Inferior parietal cortex (tissue), 1 donor: Measurements from ENCODE around the gene ATE1.
A peak's percentile ranks its signal among the peaks of the same experiment; 100 is the strongest.
"Not testable (repeated sequence)": the region's sequence is repeated elsewhere in the genome, so short reads cannot be mapped to it uniquely, and the experiment has no call there.

Source experiments
- DNase-seq: peaks from one replicate; pipeline ENCODE4 v3.0.0-alpha.2; 2016; ENCODE audit errors: extremely low spot score

The ATE1 gene

DNA sequence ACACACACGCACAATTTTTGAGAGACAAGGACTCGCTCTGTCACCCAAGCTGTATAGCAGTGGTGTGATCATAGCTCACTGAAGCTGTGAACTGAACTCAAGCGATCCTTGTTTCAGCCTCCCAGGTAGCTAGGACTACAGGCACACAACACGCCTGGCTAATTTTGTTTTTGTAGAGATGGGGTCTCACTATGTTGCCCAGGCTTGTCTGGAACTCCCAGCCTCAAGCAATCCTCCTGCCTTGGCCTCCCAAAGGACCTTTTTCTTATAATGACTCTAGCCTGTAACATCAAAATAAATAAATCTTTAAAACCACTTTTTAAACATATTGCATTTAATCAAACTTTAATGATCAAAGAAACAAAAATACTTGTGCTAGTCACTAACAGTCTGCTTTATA is 188.7 kb downstream of the ATE1 start:
- no peak for DNase-seq

DNA sequence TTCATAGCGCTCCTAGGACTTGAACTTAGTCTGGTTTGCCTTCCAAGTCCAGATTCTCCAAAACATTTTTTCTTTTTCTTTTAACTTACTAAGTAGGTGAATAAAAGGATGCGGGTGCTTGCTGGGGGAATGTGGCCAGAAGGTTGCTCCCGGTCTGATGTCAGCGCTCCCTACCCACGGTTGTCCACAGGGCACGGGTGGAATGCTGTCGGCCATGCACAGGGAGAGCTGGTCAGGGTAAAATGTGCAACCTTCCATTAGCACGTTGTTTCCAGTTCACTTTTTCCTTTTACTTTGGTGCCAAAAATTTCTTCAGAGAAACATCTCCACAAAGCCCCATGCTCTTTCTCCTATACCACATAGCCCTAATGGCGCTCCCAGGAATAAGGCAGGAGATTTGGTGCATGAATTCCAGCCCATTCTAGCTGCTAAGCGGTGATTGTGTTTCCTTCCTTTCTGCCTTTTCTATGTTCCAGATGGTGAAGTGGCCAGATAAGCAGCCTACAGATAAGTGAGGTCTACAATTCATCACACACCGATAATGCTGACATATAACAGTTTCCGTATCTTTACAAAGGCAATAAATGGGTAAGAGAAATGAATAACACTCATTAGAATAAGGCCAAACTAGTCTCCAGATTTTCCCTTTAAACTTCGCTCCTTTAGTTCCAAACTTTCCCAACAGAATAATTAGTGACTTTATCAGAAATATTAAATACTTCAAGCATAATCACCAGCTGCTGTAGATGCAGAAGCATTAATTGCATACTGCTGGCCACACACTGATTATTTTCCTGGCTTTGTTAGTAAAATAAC is 191.3 kb downstream of the ATE1 start:
- DNase-seq, result no peak

DNA sequence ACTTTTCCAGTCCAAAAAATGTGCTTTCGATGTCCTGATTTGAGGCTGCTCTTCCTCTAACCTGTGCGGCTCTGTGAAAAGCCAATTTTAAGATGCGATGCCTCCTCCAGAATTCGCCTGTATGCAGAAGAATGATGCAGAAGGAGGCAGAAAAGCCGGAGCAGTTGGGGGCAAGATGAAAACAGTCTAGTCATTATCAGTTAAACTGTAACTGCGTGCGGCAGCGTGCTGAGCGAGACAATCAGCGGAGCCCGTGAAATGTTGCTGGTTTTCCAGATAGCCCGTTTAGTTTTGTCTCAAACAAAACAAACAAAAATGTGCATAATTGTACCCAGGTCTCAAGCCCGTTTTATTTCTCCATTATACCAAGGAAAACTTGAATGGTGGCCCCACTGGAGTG is 192.6 kb downstream of the ATE1 start:
- no peak for DNase-seq

DNA sequence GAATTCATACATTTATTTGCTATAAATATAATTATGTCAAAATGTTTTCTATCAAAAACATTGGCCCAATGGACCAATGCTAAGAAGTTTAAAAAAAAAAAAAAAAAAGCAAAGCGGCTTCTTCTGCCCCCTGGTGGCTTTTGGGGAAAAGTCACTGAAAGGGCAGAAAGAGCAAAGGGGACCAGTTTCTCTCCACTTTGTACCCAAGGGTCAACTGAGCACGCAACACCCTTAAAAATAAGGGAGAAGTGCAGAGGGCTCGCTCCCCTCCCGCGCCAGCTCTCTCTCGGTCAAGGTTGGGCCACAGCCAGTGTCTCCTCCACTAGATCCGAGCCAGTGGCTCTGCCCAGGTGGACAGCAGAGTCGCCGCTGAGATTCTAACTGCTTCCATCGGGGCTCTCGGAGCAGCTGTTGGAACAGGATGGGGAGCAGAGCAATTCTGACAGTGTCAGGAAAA is 193.2 kb downstream of the ATE1 start:
- DNase-seq, result peak; percentile 67

DNA sequence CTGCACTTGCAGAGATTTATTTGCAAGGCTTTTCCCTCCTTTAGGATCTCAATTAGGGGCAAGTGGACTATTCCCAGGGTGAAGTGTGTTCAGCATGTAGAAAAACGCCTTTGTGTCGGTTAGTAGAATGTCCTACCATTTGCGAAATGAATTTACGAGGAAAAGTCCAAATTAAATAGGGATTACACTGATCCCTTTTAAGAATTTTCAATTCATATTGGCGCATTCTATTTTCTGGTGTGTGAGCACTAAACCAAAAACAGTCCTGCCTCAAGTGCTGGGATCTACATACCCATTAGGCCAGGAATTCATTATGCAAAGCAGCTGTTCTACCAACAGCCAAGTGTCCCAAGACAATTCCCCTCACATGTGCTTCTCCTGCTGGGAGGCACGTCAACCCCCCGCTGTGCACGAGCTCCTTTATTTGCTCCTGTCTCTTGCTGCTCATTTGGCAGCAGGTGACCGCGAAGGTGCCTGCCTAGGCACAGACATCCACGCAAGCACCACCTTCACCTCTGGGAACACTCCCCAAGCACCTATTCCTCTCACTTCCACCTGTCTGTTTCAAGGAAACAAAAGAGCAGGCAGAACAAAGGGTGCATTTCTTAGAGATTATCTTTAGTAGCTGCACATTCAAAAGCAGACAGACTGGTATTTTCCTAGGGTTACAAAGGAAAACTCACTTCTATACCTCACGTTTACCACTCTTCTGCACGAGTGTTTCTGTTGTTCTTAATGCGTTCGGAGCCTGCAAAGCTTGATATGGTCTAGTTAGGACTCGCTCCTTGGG is 195.0 kb downstream of the ATE1 start:
- DNase-seq, result no peak

DNA sequence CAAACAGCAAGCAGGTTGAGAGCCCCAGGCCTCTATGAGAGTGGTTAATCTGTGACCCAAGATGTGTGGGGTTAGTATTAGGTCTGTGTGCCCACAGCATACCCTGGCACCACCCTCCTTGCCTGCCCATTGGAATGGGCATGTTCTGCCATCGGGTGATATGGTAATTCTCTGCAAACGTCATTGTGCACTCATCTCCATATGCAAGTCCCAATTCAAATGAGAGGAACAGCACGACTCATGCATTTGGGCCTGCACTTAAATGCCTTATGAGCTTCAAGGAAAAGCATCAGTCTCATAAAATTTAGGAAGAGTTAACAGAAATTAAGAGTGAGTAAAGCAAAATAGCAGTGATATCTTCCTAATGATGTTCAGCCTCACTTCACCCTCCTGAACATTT is 195.7 kb downstream of the ATE1 start:
- no peak for DNase-seq

DNA sequence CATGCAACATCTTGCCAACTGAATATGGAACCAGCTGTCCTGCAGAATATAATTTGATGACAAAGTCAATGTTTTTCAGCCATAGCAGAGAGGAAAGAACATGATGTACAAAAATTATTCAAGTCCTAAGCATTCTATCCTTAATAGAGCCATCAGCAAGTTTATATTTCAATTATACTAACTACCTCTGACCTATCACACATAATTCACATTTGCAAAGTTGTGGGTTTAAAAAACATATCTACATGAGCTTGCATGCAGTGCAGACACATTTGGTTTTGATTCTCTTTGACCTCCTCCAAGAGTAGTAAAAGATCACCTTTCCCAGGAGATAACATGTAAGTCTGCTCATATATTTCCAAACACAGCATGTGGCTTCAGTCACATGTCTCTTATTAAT is 203.5 kb downstream of the ATE1 start:
- DNase-seq, result no peak

DNA sequence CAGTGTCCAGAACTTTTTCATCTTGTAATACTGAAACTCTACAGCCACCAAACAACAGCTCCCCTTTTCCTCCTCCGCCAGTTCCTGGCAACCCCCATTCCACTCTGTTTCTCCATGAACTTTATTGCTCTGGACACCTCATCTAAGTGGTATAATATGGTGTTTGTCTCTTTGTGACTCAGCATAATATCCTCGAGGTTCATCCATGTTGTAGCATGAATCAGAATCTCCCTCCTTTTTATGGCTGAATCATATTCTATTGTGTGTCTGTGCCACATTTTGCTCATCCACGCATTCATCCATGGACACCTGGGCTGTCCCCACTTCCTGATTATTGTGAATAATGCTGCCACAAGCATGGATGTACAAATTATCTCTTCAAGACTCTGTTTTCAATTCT is 205.2 kb downstream of the ATE1 start:
- DNase-seq, result no peak

DNA sequence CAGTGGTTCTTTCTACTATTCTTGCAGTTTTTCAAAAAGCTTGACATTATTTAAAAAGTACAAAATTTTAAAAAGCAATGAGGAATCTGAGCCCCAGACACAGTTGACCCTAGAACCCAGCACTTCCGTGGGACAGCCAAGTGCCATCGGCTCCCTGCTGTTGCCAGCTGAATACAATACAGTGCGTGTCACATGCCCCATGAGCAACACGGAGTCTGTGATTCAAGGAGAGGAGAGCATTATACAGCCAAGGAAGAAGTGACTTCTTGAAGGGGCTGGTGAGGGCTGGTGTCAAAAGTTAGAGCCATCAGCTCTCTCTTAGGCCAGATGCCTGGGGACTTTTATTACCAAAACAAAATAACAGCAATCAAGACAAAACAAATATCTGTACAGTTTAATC is 206.6 kb downstream of the ATE1 start:
- DNase-seq, result no peak

DNA sequence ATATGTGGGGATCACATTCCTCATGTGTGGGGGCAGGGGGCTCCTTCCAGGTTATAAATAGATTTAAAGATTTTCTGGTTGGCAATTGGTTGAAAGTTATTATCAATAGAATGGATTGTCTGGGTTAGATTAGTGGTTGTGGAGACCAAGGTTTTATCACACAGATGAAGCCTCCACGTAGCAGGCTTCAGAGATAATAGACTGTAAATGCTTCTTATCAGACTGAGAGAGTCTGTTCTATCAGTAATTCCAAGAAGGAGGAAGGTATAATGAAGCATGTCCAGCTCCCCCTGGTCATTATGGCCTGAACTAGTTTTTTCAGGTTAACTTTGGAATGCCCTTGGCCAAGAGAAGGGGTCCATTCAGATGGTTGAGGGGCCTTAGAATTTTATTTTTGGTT is 211.9 kb downstream of the ATE1 start:
- no peak for DNase-seq

DNA sequence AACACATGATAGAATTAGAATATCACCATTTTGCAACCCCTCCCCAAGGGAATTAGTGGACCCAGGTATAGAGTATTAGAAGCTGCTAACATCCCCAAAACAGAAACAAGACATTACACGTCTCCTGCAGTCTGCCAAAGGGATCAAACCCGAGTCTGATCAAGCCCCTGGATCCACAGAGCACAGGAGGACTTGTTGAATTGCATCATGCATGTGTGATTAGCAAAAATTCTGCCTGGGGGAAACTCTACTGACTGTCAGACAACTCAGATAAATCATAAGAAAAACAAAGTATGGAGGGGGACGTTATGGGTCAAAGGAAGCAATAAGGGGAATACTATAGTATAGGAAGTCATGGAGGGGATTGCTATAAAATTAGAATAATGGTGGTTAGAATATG is 212.8 kb downstream of the ATE1 start:
- no peak for DNase-seq

DNA sequence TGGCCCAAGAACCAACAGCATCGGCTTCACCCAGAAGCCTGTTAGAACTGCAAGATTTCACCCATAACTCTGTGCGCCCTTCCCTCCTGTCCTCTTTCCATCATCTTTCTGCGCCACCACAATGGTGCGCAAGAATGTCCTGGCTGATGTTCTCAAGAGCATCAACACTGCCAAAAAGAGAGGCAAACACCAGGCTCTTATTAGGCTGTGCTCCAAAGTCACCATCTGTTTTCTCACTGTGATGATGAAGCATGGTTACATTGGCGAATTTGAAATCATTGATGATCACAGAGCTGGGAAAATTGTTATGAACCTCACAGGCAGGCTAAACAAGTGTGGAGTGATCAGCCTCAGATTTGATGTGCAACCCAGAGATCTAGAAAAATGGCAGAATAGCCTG is 214.3 kb downstream of the ATE1 start:
- no peak for DNase-seq

DNA sequence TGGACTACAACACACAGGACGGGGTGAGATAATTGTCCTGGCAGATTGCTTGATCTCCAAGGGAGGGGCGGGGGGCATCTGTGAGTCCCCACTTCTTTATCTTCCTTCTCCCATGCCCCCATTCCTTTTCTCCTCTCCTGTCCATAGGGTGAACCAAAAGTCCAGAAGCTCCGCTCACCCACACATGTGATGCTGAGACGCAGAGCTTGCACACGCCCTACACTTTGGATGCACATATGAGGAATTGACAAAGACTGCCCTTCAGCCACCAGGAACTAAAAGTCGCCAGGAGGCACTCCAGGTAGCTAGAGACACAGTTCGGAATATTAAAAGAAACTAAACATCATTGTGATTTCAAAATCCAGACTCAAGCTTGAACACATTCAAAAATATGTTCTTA is 216.9 kb downstream of the ATE1 start:
- DNase-seq, result no peak

DNA sequence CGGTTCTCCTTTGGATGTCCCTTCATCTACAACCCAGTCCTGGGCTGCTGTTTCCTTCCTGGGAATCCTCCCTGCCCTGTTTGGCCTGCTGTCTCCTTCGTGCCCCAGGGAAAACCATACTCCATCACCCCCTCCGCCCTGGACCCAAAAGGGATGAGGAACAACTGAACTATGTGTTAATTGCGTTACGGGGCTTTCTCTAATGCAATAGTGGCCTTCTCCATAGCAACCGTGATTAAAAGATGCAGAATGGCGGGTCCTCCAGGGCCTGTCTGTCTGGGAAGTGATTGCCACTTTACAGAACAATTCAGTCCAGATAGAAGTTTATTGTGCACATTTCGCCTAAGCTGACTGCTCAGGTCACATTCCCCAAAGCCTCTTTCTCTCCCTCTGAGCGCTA is 217.6 kb downstream of the ATE1 start:
- no peak for DNase-seq

DNA sequence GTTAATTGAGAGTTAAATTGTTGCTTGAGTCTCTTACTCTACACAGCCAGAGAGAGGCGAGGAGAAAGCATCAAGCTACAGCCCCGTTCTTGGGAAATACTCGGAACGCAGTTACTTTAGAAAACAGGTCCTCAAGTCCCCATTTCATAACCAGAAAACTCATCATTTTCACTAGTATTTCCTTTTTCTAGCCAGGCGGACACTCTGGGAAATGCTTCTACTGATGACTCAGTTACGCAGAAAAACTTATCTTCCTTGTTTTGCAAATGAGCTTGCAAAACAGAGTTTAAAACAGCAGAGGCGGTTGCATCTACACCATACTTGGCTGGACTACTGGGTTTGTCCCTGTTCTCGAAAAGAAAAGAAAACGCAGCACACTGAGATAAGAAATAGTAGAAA is 218.2 kb downstream of the ATE1 start:
- no peak for DNase-seq

DNA sequence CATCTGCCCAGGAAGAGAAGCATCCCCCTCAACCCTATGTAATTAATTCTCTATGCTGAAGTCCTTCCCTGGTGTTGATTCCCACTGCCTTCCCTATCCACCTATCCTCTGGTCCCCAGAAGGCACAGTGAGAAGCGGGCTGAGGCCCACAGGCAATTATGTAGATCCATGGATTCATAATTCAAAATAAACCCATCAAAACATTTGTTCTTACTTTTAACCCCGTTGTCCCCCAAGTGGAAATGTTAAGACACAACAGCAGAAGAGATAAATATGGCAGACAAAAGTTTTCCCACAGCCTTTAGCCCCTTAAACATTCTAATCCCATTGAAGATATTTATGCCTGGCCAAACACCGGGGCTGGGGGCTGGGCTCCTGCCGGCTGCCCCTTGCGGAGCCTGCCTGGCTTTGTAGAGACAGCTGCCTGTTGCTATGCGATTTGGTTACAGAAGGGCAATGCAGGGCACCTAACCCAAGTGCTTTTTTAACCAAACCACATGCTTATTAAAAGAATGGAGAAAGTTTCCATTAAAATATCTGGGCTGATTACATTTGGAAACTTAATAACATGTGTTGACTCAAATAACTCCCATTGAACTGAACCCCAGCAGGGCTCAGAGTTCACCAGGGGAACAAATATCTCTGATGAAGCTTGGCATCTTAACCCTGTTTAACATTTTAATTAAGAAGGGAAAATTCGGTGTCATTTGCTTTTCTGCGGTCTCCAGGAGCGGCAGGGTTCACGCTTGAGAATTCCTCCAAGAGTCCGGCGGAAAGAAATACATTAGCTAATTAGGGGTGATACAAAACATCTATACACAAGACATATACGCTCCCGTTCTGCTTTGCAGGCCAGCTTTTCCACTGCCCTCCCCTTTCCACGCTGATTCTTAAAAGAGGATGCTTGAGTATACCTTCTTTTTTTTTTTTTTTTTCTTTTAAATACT is 218.8 kb downstream of the ATE1 start:
- DNase-seq, result no peak

DNA sequence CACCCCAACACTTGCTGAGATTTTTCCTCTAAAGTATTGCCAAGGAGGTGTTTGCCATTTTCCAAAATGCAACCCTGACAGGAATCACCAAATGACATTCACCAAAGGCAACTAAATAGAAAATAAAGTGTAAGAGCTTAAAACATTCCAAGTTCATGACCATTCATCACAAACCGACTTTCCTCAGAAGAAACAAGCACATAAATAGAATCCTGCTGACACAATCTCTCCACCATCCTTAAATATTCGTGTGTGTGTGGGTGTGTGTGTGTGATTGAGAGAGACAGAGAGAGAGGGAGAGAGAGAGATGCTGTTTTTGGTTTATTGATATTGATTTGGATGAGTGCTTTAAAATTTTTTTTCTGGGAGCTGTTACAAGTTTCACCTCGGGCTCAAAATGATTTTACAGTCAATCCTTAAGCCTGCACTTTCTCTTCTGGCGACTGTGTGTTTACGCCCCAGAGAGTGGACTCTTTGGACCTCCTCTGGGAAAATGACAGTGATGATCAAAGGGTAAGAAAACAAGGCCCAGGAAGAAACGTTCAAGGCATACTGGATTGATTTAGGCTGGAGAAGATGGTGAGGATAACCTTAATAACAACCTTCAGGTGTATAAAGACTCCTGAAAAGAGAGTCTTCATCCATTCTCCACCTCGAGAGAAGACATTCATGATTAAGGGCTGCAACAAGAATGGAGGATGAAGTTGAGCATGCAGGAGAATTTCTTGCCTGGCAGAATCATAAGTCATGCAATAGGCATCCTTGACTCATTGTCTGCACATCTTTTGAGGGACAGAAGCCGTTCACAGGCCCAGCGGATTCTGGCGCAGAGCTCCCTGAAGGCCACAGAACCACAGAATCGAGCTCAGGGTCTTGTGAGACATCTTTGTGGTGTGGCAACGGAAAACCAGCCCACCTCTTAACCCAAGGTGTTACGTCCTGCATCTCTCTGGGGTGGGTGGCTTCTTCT is 225.2 kb downstream of the ATE1 start:
- DNase-seq, result no peak

DNA sequence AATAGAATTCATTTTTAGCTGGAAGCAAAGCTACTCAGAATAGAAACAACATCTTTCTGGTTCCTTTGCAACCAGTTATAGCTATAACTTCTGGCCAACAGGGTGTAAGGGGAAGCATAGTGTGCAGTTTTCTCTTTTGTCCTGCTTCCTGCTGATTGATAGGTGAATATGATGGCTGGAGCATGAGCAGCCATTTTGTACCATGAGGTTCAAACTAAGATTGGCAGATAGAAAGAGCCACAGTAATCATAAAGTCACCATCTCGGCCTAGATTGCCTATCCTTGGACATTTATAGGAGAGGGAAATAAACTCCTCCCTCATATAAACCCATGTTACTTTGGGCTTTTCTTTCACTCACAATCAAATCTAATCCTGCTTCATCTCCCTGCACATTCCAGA is 227.4 kb downstream of the ATE1 start:
- DNase-seq, result no peak

DNA sequence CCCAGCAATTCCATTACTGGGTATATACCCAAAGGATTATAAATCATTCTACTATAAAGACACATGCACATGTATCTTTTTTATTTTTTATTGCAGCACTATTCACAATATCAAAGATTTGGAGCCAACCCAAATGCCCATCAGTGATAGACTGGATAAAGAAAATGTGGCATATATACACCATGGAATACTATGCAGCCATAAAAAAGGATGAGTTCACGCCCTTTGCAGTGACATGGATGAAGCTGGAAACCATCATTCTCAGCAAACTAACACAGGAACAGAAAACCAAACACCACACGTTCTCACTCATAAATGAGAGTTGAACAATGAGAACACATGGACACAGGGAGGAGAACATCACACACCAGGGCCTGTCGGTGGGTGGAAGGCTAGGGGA is 228.1 kb downstream of the ATE1 start:
- DNase-seq, result not testable (repeated sequence)

DNA sequence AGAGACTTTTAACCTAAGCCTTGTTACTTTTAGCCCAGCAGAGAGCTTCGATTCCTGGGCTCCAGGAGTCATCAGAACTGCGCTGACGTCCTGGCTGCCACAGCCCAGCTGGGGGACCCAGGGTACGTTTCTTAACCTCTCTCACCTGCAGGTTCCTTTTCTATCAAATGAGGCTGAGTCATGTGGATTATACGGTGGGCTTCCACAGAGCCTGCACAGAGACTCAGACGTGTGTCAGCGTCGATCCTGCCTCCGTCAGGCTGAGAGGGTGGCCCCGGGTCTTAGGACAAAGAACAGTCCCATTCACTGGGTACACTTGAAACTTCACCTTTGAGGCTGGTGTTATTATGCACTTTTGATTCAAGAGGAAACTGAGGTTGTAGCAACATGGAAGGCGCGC is 228.9 kb downstream of the ATE1 start:
- no peak for DNase-seq

DNA sequence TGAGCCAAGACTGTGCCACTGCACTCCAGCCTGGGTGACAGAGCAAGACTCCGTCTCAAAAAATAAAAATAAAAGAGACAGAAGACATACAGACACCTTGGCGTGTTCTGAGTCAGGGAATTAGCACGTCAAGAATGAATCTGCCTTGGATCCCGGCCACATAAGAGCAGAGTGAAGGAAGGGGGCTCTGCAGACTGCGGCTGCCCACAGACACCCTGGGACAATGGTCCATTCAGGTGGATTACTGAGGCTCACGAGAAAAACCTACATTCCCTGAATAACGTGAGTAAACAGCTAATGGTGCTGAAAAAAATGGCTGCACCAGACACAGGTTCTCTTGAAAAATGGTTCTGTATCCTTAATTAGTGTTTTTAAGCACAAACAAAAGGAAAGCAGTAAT is 229.5 kb downstream of the ATE1 start:
- no peak for DNase-seq
